Activated CD4-positive, alpha-beta memory T cell treated with anti-CD3 and anti-CD28 coated beads for 36 hours (primary cell): ENCODE data around the gene B4GALT5. TPM values are rescaled to one million over a fixed set of nuclear protein-coding genes. Genes with fewer than 3 reads are reported as not detected.
"Not testable (repeated sequence)": the region's sequence is repeated elsewhere in the genome, so short reads cannot be mapped to it uniquely, and the experiment has no call there.

Experiments
- CTCF ChIA-PET: fragments of 350-600 bp; sonication (Branson Sonifier 250); formaldehyde crosslinking; loops from one replicate; lab custom pipeline; 2021; ENCODE audit warnings: antibody characterized with exemption, inconsistent platforms; lab: Charles Lee
- POLR2A ChIA-PET: fragments of 350-600 bp; sonication (Branson Sonifier 250); formaldehyde crosslinking; loops from one replicate; lab custom pipeline; 2021; ENCODE audit warnings: antibody characterized with exemption; lab: Charles Lee
- DNase-seq: peaks from one replicate; pipeline ENCODE4 v3.0.0-alpha.2; 2020
- H3K27ac Mint-ChIP-seq: one replicate; pipeline ENCODE4 v1.8.0; 2021; ENCODE audit warnings: mixed read lengths
- H3K27me3 Mint-ChIP-seq: one replicate; pipeline ENCODE4 v1.8.0; 2021; ENCODE audit warnings: mixed read lengths
- H3K36me3 Mint-ChIP-seq: one replicate; pipeline ENCODE4 v1.8.0; 2021; ENCODE audit warnings: mixed read lengths
- H3K4me1 Mint-ChIP-seq: one replicate; pipeline ENCODE4 v1.8.0; 2021; ENCODE audit warnings: low read depth, mixed read lengths
- H3K4me3 Mint-ChIP-seq: one replicate; pipeline ENCODE4 v1.8.0; 2021; ENCODE audit warnings: mild to moderate bottlenecking, mixed read lengths
- H3K9me3 Mint-ChIP-seq: one replicate; pipeline ENCODE4 v1.8.0; 2021; ENCODE audit warnings: mixed read lengths
- intact Hi-C: fragments of 100-400 bp; cut with micrococcal nuclease; formaldehyde crosslinking; loops from one replicate; pipeline ENCODE4 v1.15.1; 2023
- total RNA-seq, 2 experiments: library from RNA; stranded (reverse); gene quantifications; one replicate each; pipeline ENCODE4 v1.2.3, GENCODE V29; 2021

Gene B4GALT5
- total RNA-seq, 2 experiments from 2014 or later = 20.9 to 21.4 TPM

DNA sequence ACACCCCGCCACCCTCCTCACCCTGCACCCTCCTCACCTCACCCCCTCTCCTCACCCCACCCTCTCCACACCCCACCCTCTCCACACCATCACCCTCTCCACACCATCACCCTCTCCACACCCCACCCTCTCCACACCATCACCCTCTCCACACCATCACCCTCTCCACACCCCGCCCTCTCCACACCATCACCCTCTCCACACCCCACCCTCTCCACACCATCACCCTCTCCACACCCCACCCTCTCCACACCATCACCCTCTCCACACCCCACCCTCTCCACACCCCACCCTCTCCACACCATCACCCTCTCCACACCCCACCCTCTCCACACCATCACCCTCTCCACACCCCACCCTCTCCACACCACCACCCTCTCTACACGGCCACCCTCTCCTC is 96.3 kb downstream of the B4GALT5 start:
- CTCF ChIA-PET, H3K4me1 Mint-ChIP-seq, intact Hi-C loops, H3K27ac Mint-ChIP-seq, H3K9me3 Mint-ChIP-seq, H3K36me3 Mint-ChIP-seq, H3K4me3 Mint-ChIP-seq, DNase-seq, H3K27me3 Mint-ChIP-seq, POLR2A ChIA-PET: not testable (repeated sequence)

DNA sequence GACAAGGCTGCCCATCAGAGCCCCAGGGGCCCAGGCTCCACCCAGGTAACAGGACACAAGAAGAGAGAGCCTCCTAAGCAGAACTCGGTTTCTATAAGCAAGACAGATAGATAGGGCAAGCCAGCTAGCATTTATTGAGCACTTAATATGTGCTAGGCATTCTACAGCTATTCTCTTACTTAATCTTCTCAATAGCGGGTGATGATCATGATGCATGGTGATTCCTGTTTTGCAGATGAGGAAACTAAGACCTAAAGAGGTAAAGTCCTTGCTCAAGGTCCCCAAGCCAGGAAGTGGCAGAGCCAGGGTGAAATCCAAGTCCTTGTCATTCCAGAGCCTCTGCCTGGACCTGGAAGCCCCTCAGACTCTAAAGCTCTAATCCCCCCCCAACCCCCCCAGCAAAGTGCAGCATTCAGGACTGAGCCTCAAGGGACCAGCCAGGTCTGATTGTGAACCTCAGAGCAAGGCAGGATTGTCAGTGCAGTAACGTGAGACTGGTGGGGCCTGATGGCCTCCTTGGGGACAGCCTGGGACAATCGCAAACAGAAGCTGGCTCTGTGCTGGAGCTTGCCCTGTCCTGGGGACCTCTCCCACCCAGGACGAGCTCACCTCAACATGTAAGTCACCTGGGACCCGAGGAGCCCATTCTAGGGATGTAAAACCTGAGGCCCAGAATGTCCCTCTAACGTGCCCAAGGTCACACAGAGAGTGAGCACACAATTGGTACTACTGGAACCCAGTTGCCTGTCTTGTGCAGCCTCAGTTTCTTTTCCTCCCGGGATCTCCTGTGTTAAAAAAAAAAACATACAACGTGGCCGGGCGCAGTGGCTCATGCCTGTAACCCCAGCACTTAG is 97.3 kb downstream of the B4GALT5 start:
- H3K27ac Mint-ChIP-seq = no peak overlapping the region
- intact Hi-C loops = no loop called here
- ChIA-PET POLR2A (no interaction called here), CTCF (interaction anchor here (1.0 to 9.6 kb wide), 3 partner anchors 73 to 230 kb away, joined by 3 to 184 read pairs (median 4); no protein-coding TSS in a partner anchor)
- H3K4me1 Mint-ChIP-seq = peaks cover 1% of the 10 kb centered on the region
- H3K4me3 Mint-ChIP-seq = no peak overlapping the region
- H3K36me3 Mint-ChIP-seq = no peaks in the 10 kb centered on the region
- H3K9me3 Mint-ChIP-seq = no peaks in the 10 kb centered on the region
- peaks cover 2% of the 10 kb centered on the region for H3K27me3 Mint-ChIP-seq
- no peak for DNase-seq

DNA sequence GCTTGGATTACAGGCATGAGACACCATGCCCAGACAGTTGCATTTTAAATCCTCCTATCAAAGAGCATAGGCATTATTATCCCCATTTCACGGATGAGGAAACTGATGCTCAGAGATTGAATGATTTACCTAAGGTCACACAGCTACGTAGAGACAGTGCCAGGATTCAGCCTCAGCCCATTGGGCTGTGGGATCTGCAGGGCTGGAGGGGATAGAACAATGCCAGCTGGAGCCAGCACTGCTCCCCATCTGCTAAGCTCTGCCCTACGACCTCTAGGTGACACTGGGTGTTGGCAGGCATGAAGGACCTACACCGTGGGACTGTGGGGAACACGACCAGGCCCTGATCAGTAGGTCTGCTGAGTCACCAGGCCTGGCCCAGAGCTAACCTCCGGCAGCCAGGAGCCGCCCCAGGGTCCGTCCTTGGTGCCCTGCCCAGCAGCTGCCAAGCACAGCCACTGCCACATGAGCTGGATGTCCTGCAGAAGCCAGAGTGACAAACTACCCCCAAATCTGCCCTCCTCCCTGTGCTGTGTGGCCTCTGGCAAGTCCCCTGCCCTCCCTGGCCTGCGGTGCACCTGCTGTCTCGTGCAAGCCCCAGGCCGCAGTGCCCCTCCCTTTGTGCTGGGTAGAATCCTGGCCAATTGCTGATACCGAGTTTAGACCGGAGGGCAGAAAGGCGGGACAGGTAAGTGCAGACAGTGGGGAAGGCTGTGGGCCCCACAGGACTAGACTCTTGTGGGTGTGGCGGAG is 98.1 kb downstream of the B4GALT5 start:
- Mint-ChIP-seq H3K36me3 (no peaks in the 10 kb centered on the region), H3K4me1 (peaks cover 8% of the 10 kb centered on the region), H3K27me3 (peaks cover 2% of the 10 kb centered on the region), H3K4me3 (no peak overlapping the region), H3K27ac (no peak overlapping the region), H3K9me3 (no peaks in the 10 kb centered on the region)
- no peak for DNase-seq
- ChIA-PET CTCF (interaction anchor here (0.6 to 9.6 kb wide), 5 partner anchors 72 to 312 kb away, joined by 3 to 184 read pairs (median 4); no protein-coding TSS in a partner anchor), POLR2A (no interaction called here)
- intact Hi-C loops = no loop called here

DNA sequence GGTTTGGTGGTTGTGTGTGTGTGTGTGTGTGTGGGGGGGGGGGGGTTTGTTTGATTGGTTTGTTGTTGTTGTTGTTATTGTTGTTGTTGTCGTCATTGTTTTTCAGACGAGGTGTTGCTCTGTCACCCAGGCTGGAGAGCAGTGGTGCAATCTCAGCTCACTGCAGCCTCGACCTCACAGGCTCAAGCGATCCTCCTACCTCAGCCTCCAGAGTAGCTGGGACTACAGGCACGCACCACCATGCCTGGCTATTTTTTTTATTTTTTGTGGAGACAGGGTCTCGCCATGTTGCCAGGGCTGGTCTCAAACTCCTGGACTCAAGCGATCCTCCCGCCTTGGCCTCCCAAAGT is 98.7 kb downstream of the B4GALT5 start:
- intact Hi-C loops, POLR2A ChIA-PET, H3K4me3 Mint-ChIP-seq, DNase-seq, H3K36me3 Mint-ChIP-seq, H3K27me3 Mint-ChIP-seq, H3K27ac Mint-ChIP-seq, H3K9me3 Mint-ChIP-seq, H3K4me1 Mint-ChIP-seq: not testable (repeated sequence)
- CTCF ChIA-PET = interaction anchor here (0.6 to 9.6 kb wide), 6 partner anchors 73 to 316 kb away, joined by 3 to 184 read pairs (median 3); no protein-coding TSS in a partner anchor

DNA sequence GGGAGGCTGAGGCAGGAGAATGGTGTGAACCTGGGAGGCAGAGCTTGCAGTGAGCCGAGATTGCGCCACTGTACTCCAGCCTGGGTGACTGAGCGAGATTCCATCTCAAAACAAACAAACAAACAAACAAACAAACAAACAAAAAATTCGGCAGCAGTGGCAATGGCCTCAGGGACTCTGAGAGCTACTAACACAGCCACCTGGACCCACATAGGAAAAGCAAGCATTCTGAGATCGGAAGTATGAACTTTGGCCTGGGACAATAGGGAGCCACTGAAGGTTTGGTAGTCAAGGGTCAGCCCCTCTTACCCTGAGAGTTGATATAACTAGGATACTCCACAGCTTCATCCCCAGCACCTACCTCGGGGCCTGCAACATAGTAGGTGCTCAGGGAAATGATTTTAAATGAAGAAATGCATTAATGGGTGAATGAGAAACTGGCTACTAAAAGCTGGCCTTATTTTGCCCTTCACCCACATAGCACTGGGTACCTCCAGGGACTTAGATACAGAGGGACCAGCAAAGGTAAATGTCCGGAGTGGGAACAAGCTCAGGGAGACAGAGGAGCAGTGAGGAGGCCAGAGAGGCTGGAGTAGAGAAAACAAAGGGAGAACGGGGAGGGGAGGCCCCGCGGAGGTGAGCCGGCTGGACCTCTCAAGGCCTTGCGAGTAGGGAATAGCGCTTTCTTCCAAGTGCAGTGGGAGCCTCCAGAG is 99.2 kb downstream of the B4GALT5 start:
- POLR2A ChIA-PET = no interaction called here
- DNase-seq = no peak
- CTCF ChIA-PET = interaction anchor here (0.7 to 9.6 kb wide), 5 partner anchors 73 to 316 kb away, joined by 3 to 184 read pairs (median 4); no protein-coding TSS in a partner anchor
- H3K4me1 Mint-ChIP-seq = peaks cover 9% of the 10 kb centered on the region
- intact Hi-C loops = loop anchor here (5.0 kb wide), 1 partner anchor 208 kb away; no protein-coding TSS in a partner anchor
- H3K27me3 Mint-ChIP-seq = peaks cover 3% of the 10 kb centered on the region
- H3K27ac Mint-ChIP-seq = no peak overlapping the region
- no peaks in the 10 kb centered on the region for H3K36me3 Mint-ChIP-seq
- no peak overlapping the region for H3K4me3 Mint-ChIP-seq
- no peaks in the 10 kb centered on the region for H3K9me3 Mint-ChIP-seq

DNA sequence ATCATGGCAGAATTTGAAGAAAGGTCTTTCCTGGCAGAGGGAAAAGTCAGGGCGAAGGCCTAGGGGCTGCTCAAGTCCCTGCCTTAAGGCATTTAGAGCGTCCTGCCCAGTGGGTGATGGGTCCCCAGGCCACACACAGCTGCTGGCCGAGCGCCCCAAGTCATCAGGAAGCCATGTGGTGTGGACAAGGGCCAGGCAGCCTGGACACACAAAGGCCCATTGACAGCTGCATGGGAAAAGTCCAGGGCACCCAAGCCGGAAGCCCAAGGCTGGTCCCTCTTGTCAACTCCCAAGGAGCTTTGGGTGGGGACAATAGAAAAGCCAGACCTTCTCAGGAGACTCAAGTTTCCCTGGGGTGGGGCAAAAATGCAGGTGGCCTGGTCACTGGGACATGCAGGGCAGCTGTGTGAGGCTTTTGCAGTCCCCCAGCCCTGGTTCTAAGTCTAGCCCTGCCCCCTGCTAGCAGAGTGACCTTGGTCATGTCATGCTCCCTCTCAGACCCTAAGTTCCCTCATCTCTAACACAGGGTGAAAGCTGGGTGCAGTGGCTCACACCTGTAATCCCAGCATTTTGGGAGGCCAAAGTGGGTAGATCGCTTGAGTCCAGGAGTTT is 101.4 kb downstream of the B4GALT5 start:
- POLR2A ChIA-PET = interaction anchor here (0.6 kb wide), 1 partner anchor 248 kb away, joined by 3 read pairs; no protein-coding TSS in a partner anchor
- Mint-ChIP-seq H3K36me3 (peaks cover 1% of the 10 kb centered on the region), H3K4me3 (no peak overlapping the region), H3K4me1 (peaks cover 24% of the 10 kb centered on the region), H3K9me3 (no peaks in the 10 kb centered on the region), H3K27ac (no peak overlapping the region), H3K27me3 (peaks cover 8% of the 10 kb centered on the region)
- CTCF ChIA-PET = interaction anchor here (0.6 to 21.5 kb wide), 15 partner anchors 11 to 316 kb away, joined by 3 to 764 read pairs (median 3); no protein-coding TSS in a partner anchor
- intact Hi-C loops = loop anchor here (5.0 kb wide), 1 partner anchor 210 kb away; no protein-coding TSS in a partner anchor
- no peak for DNase-seq

DNA sequence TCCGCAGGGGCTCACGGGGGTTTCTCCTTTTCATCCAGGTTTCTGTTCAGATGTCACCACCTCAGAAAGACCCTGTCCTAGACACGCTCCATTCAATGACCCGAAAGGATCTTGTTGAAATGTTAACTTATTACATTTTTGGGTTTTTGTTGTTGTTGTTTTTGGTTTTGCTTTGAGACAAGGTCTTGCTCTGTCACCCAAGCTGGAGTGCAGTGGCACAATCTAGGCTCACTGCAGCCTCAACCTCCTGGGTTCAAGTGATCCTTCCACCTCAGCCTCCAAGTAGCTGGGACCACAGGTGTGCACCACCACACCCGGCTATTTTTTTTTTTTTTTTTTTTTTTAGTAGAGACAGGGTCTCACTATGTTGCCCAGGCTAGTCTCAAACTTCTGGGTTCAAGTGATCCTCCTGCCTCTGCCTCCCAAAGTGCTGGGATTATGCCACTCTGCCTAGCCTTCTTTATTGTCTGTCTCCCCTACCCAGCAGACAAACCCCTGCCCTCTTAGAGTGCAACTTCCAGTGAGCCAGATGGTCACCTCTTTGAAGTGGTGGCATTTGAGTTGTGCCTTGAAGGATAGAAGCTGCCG is 102.0 kb downstream of the B4GALT5 start:
- intact Hi-C loops = loop anchor here (1.0 to 5.0 kb wide), 4 partner anchors 211 to 317 kb away; no protein-coding TSS in a partner anchor

DNA sequence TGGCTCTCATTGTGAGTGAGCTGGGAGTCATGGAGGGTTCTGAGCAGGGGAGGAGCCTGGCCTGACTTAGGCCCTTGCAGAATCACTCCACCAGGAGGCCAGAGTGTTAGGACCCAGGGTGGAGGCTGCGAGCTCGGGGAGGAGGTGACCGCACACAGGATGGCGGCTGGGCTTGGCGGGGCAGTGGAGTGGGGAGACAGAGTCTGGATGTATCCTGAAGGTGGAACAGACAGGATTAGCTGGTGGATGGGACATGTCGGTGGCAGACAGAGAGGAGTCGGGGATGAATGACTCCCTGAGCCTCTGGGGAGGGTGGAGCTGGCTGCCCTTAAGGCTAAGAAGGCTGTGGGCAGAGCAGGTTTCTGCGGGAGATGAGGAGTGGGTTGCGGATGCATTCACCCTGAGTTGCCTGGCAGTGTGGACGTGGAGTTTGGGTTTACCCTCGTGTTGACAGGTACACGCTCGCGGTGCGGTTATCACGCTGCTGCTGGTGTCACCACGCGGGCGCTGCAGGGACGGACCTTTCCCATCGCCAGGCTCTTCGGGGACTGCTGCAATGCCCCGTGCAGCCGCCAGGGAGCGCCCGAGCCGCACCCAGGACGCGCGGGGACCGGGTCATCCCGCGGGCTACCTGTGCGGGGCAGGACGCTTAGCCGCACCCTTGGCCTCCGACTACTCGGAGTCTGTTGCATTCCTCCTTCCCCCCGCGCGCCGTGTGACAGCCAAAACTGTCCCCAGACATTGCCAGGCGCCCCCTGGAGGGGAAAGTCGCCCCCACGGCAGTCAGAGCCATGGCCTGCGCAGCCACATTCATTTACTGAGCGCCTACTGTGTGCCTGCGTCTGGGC is 102.8 kb downstream of the B4GALT5 start:
- peak; percentile 88 for DNase-seq
- H3K36me3 Mint-ChIP-seq = peaks cover 1% of the 10 kb centered on the region
- peak overlapping the region; percentile 14 for H3K27ac Mint-ChIP-seq
- peaks cover 24% of the 10 kb centered on the region for H3K4me1 Mint-ChIP-seq
- no peaks in the 10 kb centered on the region for H3K9me3 Mint-ChIP-seq
- CTCF ChIA-PET = interaction anchor here (0.7 to 21.5 kb wide), 30 partner anchors 9 to 321 kb away, joined by 3 to 764 read pairs (median 4); partner anchors contain the start of genes SLC9A8 and SPATA2
- POLR2A ChIA-PET = interaction anchor here (0.9 to 1.2 kb wide), 3 partner anchors 16 to 69 kb away, joined by 3 to 7 read pairs (median 4); no protein-coding TSS in a partner anchor
- peak overlapping the region; percentile 12 for H3K4me3 Mint-ChIP-seq
- peaks cover 8% of the 10 kb centered on the region for H3K27me3 Mint-ChIP-seq
- intact Hi-C loops = loop anchor here (1.0 to 5.0 kb wide), 4 partner anchors 211 to 318 kb away; no protein-coding TSS in a partner anchor

More for the DNA sequence above, 102.0 kb downstream of the B4GALT5 start:
- H3K27me3 Mint-ChIP-seq, H3K9me3 Mint-ChIP-seq, H3K36me3 Mint-ChIP-seq, DNase-seq, H3K27ac Mint-ChIP-seq: not testable (repeated sequence)
- ChIA-PET POLR2A (interaction anchor here (1.2 kb wide), 1 partner anchor 70 kb away, joined by 7 read pairs; no protein-coding TSS in a partner anchor), CTCF (interaction anchor here (0.7 to 21.5 kb wide), 13 partner anchors 10 to 316 kb away, joined by 3 to 764 read pairs (median 4); no protein-coding TSS in a partner anchor)
- Mint-ChIP-seq H3K4me1 (peaks cover 24% of the 10 kb centered on the region), H3K4me3 (peak overlapping the region; percentile 16)

DNA sequence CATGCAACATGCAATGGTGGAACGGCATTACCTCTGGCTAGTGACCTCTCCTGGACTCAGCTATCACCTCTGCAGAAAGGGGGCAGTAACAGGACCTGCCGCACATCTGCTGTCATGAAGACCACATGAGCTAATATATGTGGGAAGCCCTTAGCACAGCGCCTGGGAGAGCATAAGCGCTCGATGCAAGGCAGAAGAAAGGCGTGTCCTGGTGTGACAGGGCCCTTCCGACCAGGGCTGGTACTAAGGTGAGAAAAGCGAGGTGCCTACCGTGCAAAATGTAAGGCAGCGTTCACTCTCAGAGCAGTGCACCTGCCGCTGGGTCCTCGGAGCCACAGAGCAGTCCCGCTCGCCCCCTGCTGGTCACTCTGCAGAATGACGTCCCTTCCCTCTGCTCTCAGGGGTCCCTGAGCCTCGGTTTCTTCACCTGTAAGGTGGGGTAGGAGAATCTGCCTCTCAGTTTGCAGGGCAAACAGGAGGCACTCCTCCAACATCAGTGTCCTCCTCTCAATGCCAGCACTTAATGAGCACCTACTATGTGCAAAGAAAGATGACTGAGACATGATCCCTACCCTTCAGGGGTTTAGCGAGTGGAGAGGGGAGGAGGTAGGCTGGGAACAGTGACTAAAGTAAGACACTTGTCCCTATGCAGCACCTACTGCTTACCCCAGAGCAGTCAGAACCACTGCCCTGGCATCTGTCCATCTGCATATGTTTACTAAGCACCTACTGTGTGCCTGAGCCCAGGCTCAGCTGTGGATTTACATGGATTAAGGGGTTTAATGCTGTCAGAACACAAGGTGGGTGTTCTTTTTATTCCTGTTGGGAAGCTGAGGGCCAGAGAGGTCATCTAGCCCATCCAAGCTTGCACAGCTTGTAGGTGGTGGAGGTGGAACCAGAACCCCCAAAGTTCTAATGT is 104.7 kb downstream of the B4GALT5 start:
- ChIA-PET POLR2A (interaction anchor here (1.0 to 1.6 kb wide), 4 partner anchors 13 to 68 kb away, joined by 3 to 18 read pairs (median 6); no protein-coding TSS in a partner anchor), CTCF (interaction anchor here (0.6 to 21.5 kb wide), 43 partner anchors 8 to 508 kb away, joined by 3 to 764 read pairs (median 4); partner anchors contain the start of genes RNF114 and SPATA2)
- peaks cover 24% of the 10 kb centered on the region for H3K4me1 Mint-ChIP-seq
- intact Hi-C loops = loop anchor here (1.0 to 5.0 kb wide), 4 partner anchors 13 to 276 kb away; partner anchors contain the start of gene B4GALT5
- H3K27me3 Mint-ChIP-seq = peaks cover 8% of the 10 kb centered on the region
- no peaks in the 10 kb centered on the region for H3K9me3 Mint-ChIP-seq
- peak; percentile 85 for DNase-seq
- H3K27ac Mint-ChIP-seq = peak overlapping the region; percentile 21
- no peak overlapping the region for H3K4me3 Mint-ChIP-seq
- H3K36me3 Mint-ChIP-seq = peaks cover 5% of the 10 kb centered on the region
